MCF 10A (cell line): ENCODE results near the gene AGO3. TPM values are rescaled to one million over a fixed set of nuclear protein-coding genes. Genes with fewer than 3 reads are reported as not detected.

Experiments used
- BruUV-seq: library from RNA; stranded (reverse); fragments of 400-500 nt; replicated peaks from 2 replicates; lab custom pipeline; 2021; lab: Mats Ljungman, UMichigan
- CTCF ChIA-PET: fragments of 300-600 bp; sonication (Branson Sonifier 250); formaldehyde crosslinking; extraction: SDS; loops from one replicate; lab custom pipeline; 2021; ENCODE audit warnings: antibody characterized with exemption, inconsistent platforms; lab: Yijun Ruan, JAX
- POLR2A ChIA-PET: fragments of 300-600, 350-650 bp; sonication (Branson Sonifier 250); formaldehyde crosslinking; extraction: SDS; loops from one replicate; lab custom pipeline; 2020; ENCODE audit warnings: antibody characterized with exemption, inconsistent platforms; lab: Yijun Ruan, JAX
- DNase-seq: peaks from one replicate; pipeline ENCODE4 v3.0.0-alpha.2; 2018; ENCODE audit not compliant: unreplicated experiment
- H3K27ac Mint-ChIP-seq: one replicate; pipeline ENCODE4 v1.8.0; 2022; ENCODE audit warnings: mild to moderate bottlenecking, low read depth, mixed read lengths; ENCODE audit not compliant: unreplicated experiment
- H3K27me3 Mint-ChIP-seq: one replicate; pipeline ENCODE4 v1.8.0; 2022; ENCODE audit warnings: mixed read lengths; ENCODE audit not compliant: insufficient read depth, unreplicated experiment
- H3K36me3 Mint-ChIP-seq: one replicate; pipeline ENCODE4 v1.8.0; 2022; ENCODE audit warnings: mild to moderate bottlenecking, moderate library complexity, mixed read lengths; ENCODE audit not compliant: insufficient read depth, unreplicated experiment
- H3K4me1 Mint-ChIP-seq: one replicate; pipeline ENCODE4 v1.8.0; 2022; ENCODE audit warnings: mixed read lengths; ENCODE audit not compliant: insufficient read depth, unreplicated experiment
- H3K4me3 Mint-ChIP-seq: one replicate; pipeline ENCODE4 v1.8.0; 2022; ENCODE audit warnings: mild to moderate bottlenecking, moderate library complexity, mixed read lengths; ENCODE audit not compliant: unreplicated experiment
- H3K9me3 Mint-ChIP-seq: one replicate; pipeline ENCODE4 v1.8.0; 2022; ENCODE audit warnings: mixed read lengths; ENCODE audit not compliant: unreplicated experiment
- CTCF ChIP-seq: fragments of 200-600 bp; IDR thresholded peaks from one replicate; pipeline ENCODE4 v1.8.0; 2022; ENCODE audit warnings: antibody characterized with exemption, mild to moderate bottlenecking; ENCODE audit not compliant: unreplicated experiment
- intact Hi-C: fragments of 100-400 bp; cut with micrococcal nuclease; formaldehyde crosslinking; loops from 2 replicates; pipeline ENCODE4 v1.14.1; 2022
- total RNA-seq: library from RNA; stranded (reverse); gene quantifications from 2 replicates; pipeline ENCODE4 v1.2.3, GENCODE V29; 2022

The AGO3 gene
- total RNA-seq, 1 experiment from 2014 or later, result 31.6 TPM

GRCh38 chr1:36086529-36087232, 155.8 kb downstream of the AGO3 start:
- peaks cover 14% of the 10 kb centered on the region for H3K36me3 Mint-ChIP-seq
- H3K9me3 Mint-ChIP-seq, result no peaks in the 10 kb centered on the region
- TF ChIP-seq CTCF, result no peak
- H3K27ac Mint-ChIP-seq, result no peak overlapping the region
- no peak overlapping the region for H3K4me3 Mint-ChIP-seq
- intact Hi-C loops, result no loop called here
- ChIA-PET CTCF (interaction anchor here (0.6 to 2.4 kb wide), 8 partner anchors 9 to 397 kb away, joined by 3 to 5 read pairs (median 3); partner anchors contain the start of genes EVA1B and TRAPPC3), POLR2A (interaction anchor here (1.0 kb wide), 1 partner anchor 26 kb away, joined by 6 read pairs; no protein-coding TSS in a partner anchor)
- no peak for DNase-seq
- no TSS peak for BruUV-seq
- H3K27me3 Mint-ChIP-seq, result no peaks in the 10 kb centered on the region
- no peaks in the 10 kb centered on the region for H3K4me1 Mint-ChIP-seq

DNA sequence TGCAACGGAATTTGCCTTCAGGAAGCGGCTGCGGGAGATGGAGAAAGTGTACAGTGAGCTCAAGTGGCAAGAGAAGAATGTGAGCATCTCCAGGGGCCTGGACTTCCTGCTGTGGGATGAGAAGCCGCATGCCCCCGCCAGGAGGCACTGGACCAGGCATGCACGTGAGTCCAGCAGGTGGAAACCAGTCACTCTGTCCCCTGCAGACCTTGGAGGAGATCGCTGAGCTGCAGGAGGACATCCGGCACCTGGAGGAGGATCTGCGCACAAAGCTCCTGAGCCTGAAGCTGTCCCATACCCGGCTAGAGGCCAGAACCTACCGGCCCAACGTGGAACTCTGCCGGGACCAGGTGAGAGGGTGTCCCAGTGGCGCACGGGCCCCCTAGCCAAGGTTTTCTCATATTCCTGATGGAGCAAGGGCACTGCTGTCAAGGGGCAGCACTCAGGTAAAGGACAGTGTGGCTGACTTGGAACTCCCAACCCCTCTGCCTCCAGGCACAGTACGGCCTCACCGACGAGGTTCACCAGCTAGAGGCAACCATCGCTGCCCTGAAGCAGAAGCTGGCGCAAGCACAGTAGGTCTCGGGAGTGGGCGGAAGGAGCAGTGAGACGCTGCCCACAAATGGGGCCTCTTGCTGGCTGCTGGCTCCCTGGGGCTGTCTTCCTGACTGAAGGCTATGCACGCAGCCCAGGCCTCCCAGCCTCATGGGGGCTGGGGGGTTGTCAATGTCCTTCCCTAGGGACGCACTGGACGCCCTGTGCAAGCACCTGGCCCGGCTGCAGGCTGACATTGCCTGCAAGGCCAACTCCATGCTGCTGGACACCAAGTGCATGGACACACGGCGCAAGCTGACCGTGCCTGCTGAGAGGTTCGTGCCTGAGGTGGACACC, 156.6 kb downstream of the AGO3 start:
- intact Hi-C loops, result loop anchor here (2.0 kb wide), 1 partner anchor 157 kb away; the partner anchor contains the start of gene AGO3
- ChIA-PET POLR2A (interaction anchor here (1.0 kb wide), 1 partner anchor 27 kb away, joined by 6 read pairs; no protein-coding TSS in a partner anchor), CTCF (interaction anchor here (0.6 to 2.4 kb wide), 9 partner anchors 14 to 398 kb away, joined by 3 to 5 read pairs (median 3); partner anchors contain the start of genes EVA1B and TRAPPC3)
- Mint-ChIP-seq H3K36me3 (peaks cover 19% of the 10 kb centered on the region), H3K27ac (no peak overlapping the region), H3K9me3 (no peaks in the 10 kb centered on the region), H3K4me3 (peak overlapping the region; percentile 75), H3K4me1 (no peaks in the 10 kb centered on the region), H3K27me3 (no peaks in the 10 kb centered on the region)
- no peak for TF ChIP-seq CTCF
- BruUV-seq, result no TSS peak
- DNase-seq, result no peak

- DNase-seq, result no peak
- intact Hi-C loops, result loop anchor here (2.0 kb wide), 1 partner anchor 157 kb away; the partner anchor contains the start of gene AGO3
- H3K4me1 Mint-ChIP-seq, result no peaks in the 10 kb centered on the region
- BruUV-seq, result no TSS peak
- TF ChIP-seq CTCF, result no peak
- ChIA-PET POLR2A (no interaction called here), CTCF (interaction anchor here (0.6 to 2.4 kb wide), 4 partner anchors 35 to 278 kb away, joined by 3 to 5 read pairs (median 4); partner anchors contain the start of gene TRAPPC3)
- peak overlapping the region; percentile 75 for H3K4me3 Mint-ChIP-seq
- peaks cover 22% of the 10 kb centered on the region for H3K36me3 Mint-ChIP-seq
- no peaks in the 10 kb centered on the region for H3K27me3 Mint-ChIP-seq
- no peak overlapping the region for H3K27ac Mint-ChIP-seq
- no peaks in the 10 kb centered on the region for H3K9me3 Mint-ChIP-seq
These were observed 157.3 kb downstream of the AGO3 start for GRCh38 chr1:36088265-36088576.
